ENCODE measurements around the gene ECT2.
"Not testable (repeated sequence)": the region's sequence is repeated elsewhere in the genome, so short reads cannot be mapped to it uniquely, and the experiment has no call there.

Gene ECT2

GRCh38 chr3:172750368-172751174 is at the start of gene ECT2:
Gene ECT2, plus strand, starts transcription at chr3:172750726. Its CDS starts 3,805 bp downstream, at chr3:172754531.
- DNase-seq, result peak; percentile 95

DNA sequence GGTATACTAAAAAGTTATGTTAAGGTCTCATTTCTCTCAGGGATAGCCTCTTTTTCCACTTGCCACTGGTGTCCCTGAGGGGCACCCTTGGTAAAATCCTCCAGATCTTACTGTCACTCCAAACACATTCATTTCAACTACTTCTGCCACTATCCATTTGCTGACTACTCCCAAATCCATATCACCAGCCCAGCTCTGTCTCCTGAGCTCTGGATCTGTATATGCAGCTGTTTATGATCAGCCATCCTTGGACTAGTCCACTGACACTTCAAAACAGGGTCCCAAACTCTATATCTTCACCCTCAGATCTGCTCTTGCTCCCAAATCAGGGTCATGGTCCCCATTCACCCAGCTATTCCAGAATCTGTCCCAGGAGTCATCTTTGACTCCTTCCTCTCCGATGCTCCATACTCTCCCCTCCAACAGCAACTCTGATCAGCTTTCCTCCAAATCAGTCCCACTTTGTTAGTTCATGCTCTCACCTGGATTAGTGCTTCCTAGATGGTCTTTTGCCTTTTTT is 49.5 kb upstream of the ECT2 start:
- DNase-seq, result no peak

- DNase-seq, result no peak
Observed at GRCh38 chr3:172701751-172702150, 48.8 kb upstream of the ECT2 start.

GRCh38 chr3:172702256-172702655 is 48.3 kb upstream of the ECT2 start:
- no peak for DNase-seq

DNA sequence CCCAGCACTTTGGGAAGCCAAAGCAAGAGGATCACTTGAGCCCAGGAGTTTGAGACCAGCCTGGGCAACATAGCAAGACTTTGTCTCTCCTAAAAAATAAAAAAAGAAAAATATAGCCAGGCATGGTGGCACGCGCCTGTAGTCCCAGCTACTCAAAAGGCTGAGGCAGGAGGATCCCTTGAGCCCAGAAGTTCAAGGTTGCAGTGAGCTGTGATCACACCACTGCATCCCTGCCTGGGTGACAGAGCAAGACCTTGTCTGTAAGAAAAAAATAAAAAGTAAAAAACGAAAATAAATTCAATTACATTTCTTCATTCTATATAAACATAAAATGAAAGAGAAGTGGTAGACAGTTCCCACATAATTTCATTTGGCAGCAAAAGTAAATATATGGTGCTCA is 47.8 kb upstream of the ECT2 start:
- not testable (repeated sequence) for DNase-seq

DNA sequence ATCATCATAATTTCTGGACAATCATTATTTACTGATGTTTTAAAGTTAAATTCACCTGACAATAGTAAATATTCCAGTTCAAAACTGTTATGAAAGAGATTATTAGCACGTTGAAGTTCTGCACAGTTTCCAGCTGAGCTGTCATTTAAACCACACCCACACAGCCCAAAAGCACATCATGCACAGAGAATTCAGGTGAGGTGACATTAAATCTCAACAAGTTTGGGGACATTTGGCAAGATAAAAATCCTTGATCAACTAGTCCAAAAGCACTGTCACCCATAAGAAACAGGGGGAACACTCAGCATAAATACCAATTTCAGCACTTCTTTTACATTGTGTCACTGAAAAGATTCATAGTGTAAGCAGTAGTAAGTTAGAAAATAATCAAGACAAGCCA is 46.5 kb upstream of the ECT2 start:
- DNase-seq, result no peak

DNA sequence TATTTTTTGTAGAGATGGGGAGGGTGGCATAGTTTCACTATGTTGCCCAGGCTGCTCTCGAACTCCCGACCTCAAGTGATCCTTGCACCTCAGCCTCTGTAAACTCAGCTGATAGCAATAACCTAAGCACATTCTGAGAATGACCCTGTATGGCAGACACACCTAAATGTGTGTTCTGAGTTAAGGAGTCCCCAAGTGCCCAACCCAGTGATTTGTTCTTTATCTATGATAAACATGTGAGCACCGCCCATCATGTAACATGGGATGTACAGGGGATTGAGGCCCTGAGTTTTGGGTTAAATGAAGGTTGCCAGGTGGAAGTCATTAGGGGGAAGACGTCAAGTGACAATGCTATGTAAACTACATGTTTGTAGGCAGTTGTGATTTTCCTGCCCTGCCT is 45.4 kb upstream of the ECT2 start:
- no peak for DNase-seq

DNA sequence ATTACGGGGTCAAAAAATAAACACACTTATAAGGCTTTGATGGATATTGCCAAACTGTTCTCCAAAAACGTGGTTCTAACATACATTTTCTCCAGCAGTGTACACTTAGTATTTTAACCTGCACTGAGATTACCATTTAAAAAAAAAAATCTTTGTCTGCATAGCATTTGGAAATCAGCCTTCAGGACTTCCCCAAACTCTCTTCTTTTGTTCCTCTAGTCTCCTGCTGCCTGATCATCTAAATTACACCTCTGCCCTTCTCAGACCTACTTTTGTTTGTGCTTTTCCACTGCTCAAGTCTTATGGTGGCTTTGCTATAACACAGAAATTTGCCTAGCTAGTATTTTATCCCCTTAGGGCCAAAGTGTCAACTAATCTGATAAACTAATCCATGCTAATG is 43.5 kb upstream of the ECT2 start:
- DNase-seq, result no peak

DNA sequence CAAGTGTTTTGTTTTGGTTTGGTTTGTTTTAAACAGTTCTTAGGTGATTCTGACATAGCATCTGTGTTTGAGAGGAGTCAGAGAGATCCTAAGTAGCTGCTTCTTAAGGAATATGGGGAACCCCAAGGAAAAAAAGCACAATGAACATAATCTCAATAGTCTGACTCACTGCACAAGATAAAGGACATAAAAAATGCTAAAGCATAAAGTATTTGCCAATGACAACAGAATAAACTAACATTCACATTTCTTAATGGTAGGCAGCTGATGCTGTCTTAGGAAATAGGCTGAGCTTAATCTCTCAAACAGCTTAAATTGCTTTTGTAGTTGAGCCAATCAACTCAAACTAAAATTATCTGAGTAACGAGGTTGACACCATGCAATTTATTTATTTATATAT is 42.6 kb upstream of the ECT2 start:
- no peak for DNase-seq

- no peak for DNase-seq
Observed at GRCh38 chr3:172708921-172709773, 41.4 kb upstream of the ECT2 start.

GRCh38 chr3:172709774-172710663 is 40.5 kb upstream of the ECT2 start:
- DNase-seq, result peak; percentile 53

DNA sequence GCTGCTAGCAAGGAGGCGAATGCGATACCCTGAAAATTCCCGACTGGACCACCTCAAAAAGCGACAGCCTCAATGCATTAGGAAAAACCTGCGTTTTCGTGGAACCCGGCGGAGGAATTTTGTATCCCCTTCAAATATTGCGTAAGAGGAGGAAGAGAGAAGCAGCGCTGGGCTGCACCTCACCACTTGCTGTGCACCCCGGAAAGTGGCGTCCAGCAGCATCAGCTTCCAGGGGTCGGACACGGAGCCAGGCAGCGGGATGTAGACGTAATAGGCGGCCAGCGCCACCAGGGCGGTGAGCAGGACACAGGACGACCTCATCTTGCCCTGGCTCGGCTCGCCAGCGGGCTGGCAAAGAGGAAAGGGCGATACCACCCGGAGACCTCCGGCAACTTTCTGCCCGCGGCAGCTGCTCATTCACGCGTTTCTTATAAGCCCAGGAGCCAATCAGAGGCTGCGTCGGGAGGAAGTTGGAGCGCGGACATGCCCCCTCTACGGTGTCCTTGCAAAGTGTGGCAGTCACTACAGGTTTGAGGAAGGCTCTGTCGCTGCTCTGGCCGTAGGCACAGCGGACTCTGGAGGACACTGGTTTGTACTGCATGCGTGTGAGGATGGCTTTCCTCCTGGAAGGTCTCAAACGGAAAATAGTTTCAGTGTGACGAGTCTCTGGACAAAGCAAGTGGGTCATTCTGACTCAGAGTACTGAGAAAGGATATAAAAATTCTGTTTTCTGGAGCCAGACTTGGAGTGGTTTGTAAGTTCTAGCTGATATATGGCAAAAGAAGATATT is 39.7 kb upstream of the ECT2 start, which contains the start of gene NCEH1:
NCEH1 (minus strand) TSS at position 404 of the 790 bp plus-strand sequence; CDS start at position 321, 83 bp downstream.
- peak; percentile 86 for DNase-seq

DNA sequence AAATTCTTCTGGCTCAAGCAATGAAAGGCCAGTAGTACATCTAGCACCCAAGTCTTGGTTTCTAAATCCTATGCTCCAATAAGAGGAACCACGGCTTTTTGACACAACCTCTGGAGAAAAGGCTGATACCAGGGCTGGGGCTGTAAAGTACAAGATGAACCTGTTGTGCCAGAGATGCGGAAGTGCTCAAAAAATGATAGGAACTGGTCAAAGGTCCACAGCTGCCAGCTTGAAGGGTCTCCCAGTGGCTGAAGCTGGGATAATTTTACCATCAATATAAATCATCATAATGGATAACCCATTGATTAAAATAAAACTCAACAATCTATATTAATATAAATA is 39.1 kb upstream of the ECT2 start:
- DNase-seq, result no peak

- no peak for DNase-seq
Observed at GRCh38 chr3:172713316-172713715, 37.2 kb upstream of the ECT2 start.

- no peak for DNase-seq
Observed at GRCh38 chr3:172716476-172716875, 34.0 kb upstream of the ECT2 start.

DNA sequence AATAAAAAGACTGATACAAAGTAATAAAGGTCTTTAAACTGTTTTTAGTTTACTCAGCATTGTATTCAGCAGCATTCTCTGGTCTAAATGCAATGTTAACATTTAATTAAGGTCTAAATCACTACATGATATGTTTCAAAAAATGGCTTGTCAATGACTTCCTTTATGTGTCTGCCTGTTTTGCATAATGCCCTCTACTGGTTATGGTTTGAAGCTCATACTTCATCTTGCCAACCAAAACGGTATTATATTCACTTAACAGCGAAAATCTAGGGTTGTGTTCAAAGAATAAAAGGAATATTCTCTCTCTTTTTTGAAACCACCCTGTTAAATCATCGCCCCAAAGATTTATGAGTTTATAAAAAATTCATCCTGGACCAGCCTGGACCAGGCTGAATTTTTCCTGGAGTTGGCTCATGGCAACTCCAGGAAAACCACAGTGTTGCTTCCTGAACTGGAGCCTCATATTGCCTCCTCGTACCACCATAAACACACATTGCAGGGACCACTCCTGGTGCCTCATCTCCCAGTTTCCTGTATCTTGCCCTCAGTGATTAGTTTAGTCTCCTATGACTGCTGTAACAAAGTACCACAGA is 32.9 kb upstream of the ECT2 start:
- no peak for DNase-seq

- not testable (repeated sequence) for DNase-seq
Observed at GRCh38 chr3:172722536-172723040, 27.9 kb upstream of the ECT2 start.

- DNase-seq, result no peak
Observed at GRCh38 chr3:172726380-172726779, 24.1 kb upstream of the ECT2 start.

GRCh38 chr3:172735014-172735413 is 15.5 kb upstream of the ECT2 start:
- no peak for DNase-seq

DNA sequence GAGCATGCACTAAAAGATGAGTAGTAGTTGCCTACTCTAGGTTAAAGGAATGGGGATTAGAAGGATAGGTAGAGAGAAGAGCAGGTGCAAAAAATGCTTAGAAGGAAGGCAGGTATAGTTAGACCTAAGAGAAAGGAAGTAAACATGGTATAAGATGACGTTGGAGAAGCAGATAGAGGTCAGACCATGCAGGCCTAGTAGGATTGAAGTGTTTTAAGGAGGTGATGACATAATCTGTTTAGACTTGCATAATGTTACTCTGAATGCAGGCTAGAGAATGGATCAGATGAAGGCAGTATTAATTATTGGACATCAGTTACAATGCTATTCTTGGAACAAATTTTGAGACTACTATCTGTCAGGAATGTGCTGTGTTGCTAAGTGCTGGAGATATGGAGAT is 11.1 kb upstream of the ECT2 start:
- DNase-seq, result no peak

- no peak for DNase-seq
Observed at GRCh38 chr3:172746475-172746874, 4.1 kb upstream of the ECT2 start.
